ENCODE results near the gene SLC7A6OS. TPM values are rescaled to one million over a fixed set of nuclear protein-coding genes. Genes with fewer than 3 reads are reported as not detected.

The SLC7A6OS gene
- total RNA-seq, 3 donors from 2014 or later: 16.4 to 18.6 (median 16.5) TPM

- Histone ChIP-seq H3K36me3 (peaks cover 16% of the 10 kb centered on the region), H3K4me1 (no peaks in the 10 kb centered on the region)
- DNase-seq (ENCODE audit: low spot score in 2 of 2): no peak
Observed at GRCh38 chr16:68344252-68344651, 33.5 kb upstream of the SLC7A6OS start.

GRCh38 chr16:68343137-68343536 is 32.4 kb upstream of the SLC7A6OS start:
- Histone ChIP-seq H3K27me3 (no peaks in the 10 kb centered on the region), H3K27ac (no peak overlapping the region), H3K36me3 (peaks cover 16% of the 10 kb centered on the region), H3K4me3 (no peak overlapping the region), H3K9me3 (no peaks in the 10 kb centered on the region), H3K4me1 (no peaks in the 10 kb centered on the region)
- no peak for DNase-seq (ENCODE audit: low spot score in 2 of 2)
- intact Hi-C loops (cut with DNase I; ENCODE audit: low total_unique reads): no loop called here
- TF ChIP-seq CTCF (IDR thresholded peaks at IDR 0.05) (no peak), POLR2A (IDR thresholded peaks at IDR 0.05) (no peak), POLR2AphosphoS5 (IDR thresholded peaks at IDR 0.05) (no peak)

More at GRCh38 chr16:68344252-68344651, 33.5 kb upstream of the SLC7A6OS start:
- Histone ChIP-seq H3K27ac (no peak overlapping the region), H3K9me3 (no peaks in the 10 kb centered on the region), H3K4me3 (no peak overlapping the region), H3K27me3 (no peaks in the 10 kb centered on the region)
- intact Hi-C loops (cut with DNase I; ENCODE audit: low total_unique reads): no loop called here
- TF ChIP-seq POLR2AphosphoS5 (IDR thresholded peaks at IDR 0.05): no peak

- peaks cover 16% of the 10 kb centered on the region for H3K36me3 ChIP-seq
- no peaks in the 10 kb centered on the region for H3K27me3 ChIP-seq
- no peak for DNase-seq (ENCODE audit: low spot score in 2 of 2)
- intact Hi-C loops (cut with DNase I; ENCODE audit: low total_unique reads): no loop called here
- no peaks in the 10 kb centered on the region for H3K9me3 ChIP-seq
- H3K27ac ChIP-seq: no peak overlapping the region
- no peak overlapping the region for H3K4me3 ChIP-seq
- no peaks in the 10 kb centered on the region for H3K4me1 ChIP-seq
- no peak for TF ChIP-seq CTCF (IDR thresholded peaks at IDR 0.05)
- TF ChIP-seq POLR2AphosphoS5 (IDR thresholded peaks at IDR 0.05): no peak
- no peak for TF ChIP-seq POLR2A (IDR thresholded peaks at IDR 0.05)
Observed at GRCh38 chr16:68342620-68343019, 31.9 kb upstream of the SLC7A6OS start.

GRCh38 chr16:68339214-68339613 is 28.5 kb upstream of the SLC7A6OS start:
- Histone ChIP-seq H3K27me3 (no peaks in the 10 kb centered on the region), H3K9me3 (no peaks in the 10 kb centered on the region), H3K36me3 (peaks cover 16% of the 10 kb centered on the region), H3K4me1 (no peaks in the 10 kb centered on the region), H3K27ac (no peak overlapping the region), H3K4me3 (no peak overlapping the region)
- no peak for TF ChIP-seq POLR2AphosphoS5 (IDR thresholded peaks at IDR 0.05)
- no peak for TF ChIP-seq CTCF (IDR thresholded peaks at IDR 0.05)
- TF ChIP-seq POLR2A (IDR thresholded peaks at IDR 0.05): no peak
- DNase-seq (ENCODE audit: low spot score in 2 of 2): no peak
- intact Hi-C loops (cut with DNase I; ENCODE audit: low total_unique reads): loop anchor here (5.0 kb wide), 1 partner anchor 1242 kb away; no protein-coding TSS in a partner anchor

- no peak overlapping the region for H3K27ac ChIP-seq
- H3K36me3 ChIP-seq: peaks cover 16% of the 10 kb centered on the region
- TF ChIP-seq POLR2AphosphoS5 (IDR thresholded peaks at IDR 0.05) (no peak), POLR2A (IDR thresholded peaks at IDR 0.05) (no peak), CTCF (IDR thresholded peaks at IDR 0.05) (no peak)
- H3K9me3 ChIP-seq: no peaks in the 10 kb centered on the region
- no peaks in the 10 kb centered on the region for H3K4me1 ChIP-seq
- no peak for DNase-seq (ENCODE audit: low spot score in 2 of 2)
- intact Hi-C loops (cut with DNase I; ENCODE audit: low total_unique reads): loop anchor here (5.0 kb wide), 1 partner anchor 1241 kb away; no protein-coding TSS in a partner anchor
- H3K4me3 ChIP-seq: no peak overlapping the region
- no peaks in the 10 kb centered on the region for H3K27me3 ChIP-seq
Observed at GRCh38 chr16:68338326-68339119, 27.8 kb upstream of the SLC7A6OS start.
